ENCODE results near the gene KIAA1143. TPM values are rescaled to one million over a fixed set of nuclear protein-coding genes. Genes with fewer than 3 reads are reported as not detected.

KIAA1143 gene
- 16.5 and 20.4 TPM in 2 replicates for total RNA-seq (2014; rRNA removed)
- Bru-seq, nascent RNA: percentile 87 among the genes with signal in this experiment
- percentile 94 among the genes with signal in this experiment for BruChase-seq, experiment 1, labeled RNA remaining after a 6-hour chase
- BruChase-seq, experiment 2, labeled RNA remaining after a 2-hour chase: percentile 89 among the genes with signal in this experiment
- long read RNA-seq, full-length matches to known transcripts: 24 of 52 reads
- long read RNA-seq, partial matches to known transcripts: 1 of 52 reads
- long read RNA-seq, other reads (novel, unspliced or antisense): 27 of 52 reads

DNA sequence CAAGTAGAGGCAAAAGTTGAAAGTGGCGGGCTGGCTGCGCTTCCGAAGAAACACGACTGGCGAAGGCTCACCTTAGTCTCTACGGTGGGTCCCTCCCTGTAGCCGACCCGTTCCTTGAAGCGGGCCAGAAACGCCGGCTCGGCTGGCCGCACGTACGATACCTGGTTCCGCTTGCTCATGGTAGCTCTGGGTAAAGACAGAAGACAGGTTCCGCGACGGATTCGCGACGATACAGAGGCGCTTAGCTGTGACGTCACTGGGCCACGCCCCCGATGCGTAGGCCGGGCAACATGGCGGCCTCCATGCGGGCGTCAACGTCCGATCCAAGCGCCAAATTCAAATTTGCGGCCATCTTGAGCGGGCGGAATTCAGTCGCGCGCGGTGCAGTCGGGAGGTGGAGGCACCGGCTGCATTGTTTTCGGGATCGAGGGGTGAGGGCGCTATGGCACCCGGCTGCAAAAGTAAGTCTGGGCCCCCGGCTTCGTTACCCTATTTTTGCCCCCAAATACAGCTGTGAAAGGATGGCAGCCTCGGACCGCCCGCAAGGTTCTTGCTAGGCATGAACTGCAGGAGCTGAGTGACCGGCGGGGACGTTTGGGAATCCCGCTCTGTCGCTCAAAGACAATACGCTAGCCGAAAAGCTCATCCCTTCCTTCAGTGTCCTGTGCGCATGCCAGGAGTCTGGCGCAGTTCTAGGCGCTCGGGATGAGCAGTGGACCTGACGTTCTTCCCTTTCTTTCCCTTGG lies at the start of gene KIAA1143, which contains the start of gene KIF15:
KIAA1143 (minus strand) TSS at position 196 of the 746 bp plus-strand sequence; CDS start at position 179, 17 bp downstream.
KIF15 (plus strand) TSS at position 371 of the 746 bp plus-strand sequence; CDS start at position 443, 72 bp downstream.
- Histone ChIP-seq H3K4me1 (ENCODE audit: insufficient read depth, low read length) (peaks cover 7% of the 10 kb centered on the region), H3K4me2 (ENCODE audit: low read length) (peak within 1 kb of the TSS; percentile 88), H3K27ac (ENCODE audit: low read length) (peak within 1 kb of the TSS; percentile 55), H3K36me3 (ENCODE audit: low read depth, low read length) (peaks cover 66% of the 10 kb centered on the region), H3K9me3 (ENCODE audit: low read length) (peaks cover 47% of the 10 kb centered on the region; the same call in 1 of the 2 replicates), H3K9ac (ENCODE audit: low read length) (peak within 1 kb of the TSS; percentile 83), H3F3A (ENCODE audit: low read length, unreplicated experiment) (no peaks in the 10 kb centered on the region), H2AFZ (ENCODE audit: low read length) (peak within 1 kb of the TSS; percentile 95), H3K79me2 (ENCODE audit: low read length) (peaks cover 76% of the 10 kb centered on the region), H3K27me3 (ENCODE audit: low read length) (no peaks in the 10 kb centered on the region), H4K20me1 (ENCODE audit: low read length) (no peaks in the 10 kb centered on the region), H3K4me3 (ENCODE audit: low read length) (peak within 1 kb of the TSS; percentile 76), H3K9me2 (replicated peaks; ENCODE audit: low read length) (no peaks in the 10 kb centered on the region)
- ChIA-PET POLR2A (ENCODE audit: unreplicated experiment) (interaction anchor here (0.6 kb wide), 1 partner anchor 404 kb away, joined by 5 read pairs; no protein-coding TSS in a partner anchor), CTCF (no interaction called here)
- DNase-seq (peak; percentile 98), ATAC-seq (peak; percentile 90)
- intact Hi-C loops (cut with micrococcal nuclease): loop anchor here (1.0 to 5.0 kb wide), 5 partner anchors 121 to 439 kb away; no protein-coding TSS in a partner anchor
- BruUV-seq (replicated peaks): TSS peak; percentile 77
- no peak for TF ChIP-seq EZH2 (IDR thresholded peaks at IDR 0.05; ENCODE audit: low read length, unreplicated experiment)
- TF ChIP-seq, protein P1, sequence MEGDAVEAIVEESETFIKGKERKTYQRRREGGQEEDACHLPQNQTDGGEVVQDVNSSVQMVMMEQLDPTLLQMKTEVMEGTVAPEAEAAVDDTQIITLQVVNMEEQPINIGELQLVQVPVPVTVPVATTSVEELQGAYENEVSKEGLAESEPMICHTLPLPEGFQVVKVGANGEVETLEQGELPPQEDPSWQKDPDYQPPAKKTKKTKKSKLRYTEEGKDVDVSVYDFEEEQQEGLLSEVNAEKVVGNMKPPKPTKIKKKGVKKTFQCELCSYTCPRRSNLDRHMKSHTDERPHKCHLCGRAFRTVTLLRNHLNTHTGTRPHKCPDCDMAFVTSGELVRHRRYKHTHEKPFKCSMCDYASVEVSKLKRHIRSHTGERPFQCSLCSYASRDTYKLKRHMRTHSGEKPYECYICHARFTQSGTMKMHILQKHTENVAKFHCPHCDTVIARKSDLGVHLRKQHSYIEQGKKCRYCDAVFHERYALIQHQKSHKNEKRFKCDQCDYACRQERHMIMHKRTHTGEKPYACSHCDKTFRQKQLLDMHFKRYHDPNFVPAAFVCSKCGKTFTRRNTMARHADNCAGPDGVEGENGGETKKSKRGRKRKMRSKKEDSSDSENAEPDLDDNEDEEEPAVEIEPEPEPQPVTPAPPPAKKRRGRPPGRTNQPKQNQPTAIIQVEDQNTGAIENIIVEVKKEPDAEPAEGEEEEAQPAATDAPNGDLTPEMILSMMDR (conservative IDR thresholded peaks at IDR 0.05; ENCODE audit: low read depth, low read length): peak; percentile 30; the same call in 1 of the 2 replicates

DNA sequence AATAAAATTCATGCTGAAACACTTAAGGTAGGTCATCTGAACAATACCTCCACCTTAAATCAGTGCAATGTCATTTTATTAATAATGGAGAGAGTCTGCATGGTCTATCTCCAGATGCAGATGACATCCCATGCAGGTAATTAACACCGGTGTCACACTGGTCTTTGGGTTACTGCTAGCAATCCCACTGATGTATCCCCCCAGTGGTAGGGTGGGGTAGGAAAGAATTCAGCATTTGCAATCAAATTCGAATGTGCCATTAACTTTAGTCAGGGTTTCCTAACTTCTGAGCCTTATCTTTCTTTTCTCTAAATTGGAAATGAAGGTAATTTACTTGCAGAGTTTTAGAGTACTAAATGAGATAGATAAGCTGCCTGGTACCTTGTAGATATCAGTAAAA lies 44.5 kb upstream of the KIAA1143 start:
- Histone ChIP-seq H3K36me3 (ENCODE audit: low read depth, low read length) (peaks cover 43% of the 10 kb centered on the region), H2AFZ (ENCODE audit: low read length) (no peak overlapping the region), H3F3A (ENCODE audit: low read length, unreplicated experiment) (no peaks in the 10 kb centered on the region), H4K20me1 (ENCODE audit: low read length) (no peaks in the 10 kb centered on the region), H3K79me2 (ENCODE audit: low read length) (no peaks in the 10 kb centered on the region), H3K9me3 (ENCODE audit: low read length) (no peaks in the 10 kb centered on the region), H3K4me3 (ENCODE audit: low read length) (no peak overlapping the region), H3K4me1 (ENCODE audit: insufficient read depth, low read length) (no peaks in the 10 kb centered on the region), H3K9me2 (replicated peaks; ENCODE audit: low read length) (no peaks in the 10 kb centered on the region), H3K4me2 (ENCODE audit: low read length) (no peak overlapping the region), H3K27ac (ENCODE audit: low read length) (no peak overlapping the region), H3K9ac (ENCODE audit: low read length) (no peak overlapping the region), H3K27me3 (ENCODE audit: low read length) (no peaks in the 10 kb centered on the region)
- TF ChIP-seq EZH2phosphoT487 (IDR thresholded peaks at IDR 0.05; ENCODE audit: borderline replicate concordance, low read length): no peak
- TF ChIP-seq, protein P1 (conservative IDR thresholded peaks at IDR 0.05; ENCODE audit: low read depth, low read length): peak; percentile 26; the same call in 1 of the 2 replicates
- ATAC-seq (no peak), DNase-seq (no peak)
- CTCF ChIA-PET: no interaction called here
- intact Hi-C loops (cut with micrococcal nuclease): no loop called here
- BruUV-seq (replicated peaks): no TSS peak
- POLR2A ChIA-PET (ENCODE audit: unreplicated experiment): no interaction called here

Data from PC-3 (cell line).